HG02678 (cell line): ENCODE measurements around the gene ADAMTS13.

Experiments
- ATAC-seq: cut with Tn5 transposase; IDR thresholded peaks from one replicate; pipeline ENCODE4 v1.9.1; 2021; ENCODE audit warnings: mild to moderate bottlenecking, moderate library complexity; ENCODE audit not compliant: unreplicated experiment

ADAMTS13 gene

DNA sequence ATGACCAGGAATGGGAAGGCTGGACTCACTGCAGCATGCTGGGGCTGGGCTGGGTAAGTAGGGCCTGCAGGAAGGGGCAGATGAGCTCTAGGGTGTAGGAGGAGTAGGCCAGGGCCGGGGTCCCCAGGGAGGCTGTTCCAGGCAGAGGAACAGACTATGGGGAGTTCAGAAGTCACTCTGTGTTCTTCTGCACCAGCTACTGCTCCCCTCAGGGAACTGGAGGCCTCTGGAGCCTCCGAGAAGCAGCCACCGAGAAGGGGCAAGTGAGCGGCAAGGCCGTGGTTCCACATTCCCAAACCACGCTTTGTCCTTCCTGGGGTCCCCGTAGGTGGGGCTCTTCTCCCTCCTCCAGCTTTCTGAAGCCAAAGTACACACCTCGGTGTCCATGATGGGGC lies 65.2 kb downstream of the ADAMTS13 start:
- ATAC-seq: no peak

DNA sequence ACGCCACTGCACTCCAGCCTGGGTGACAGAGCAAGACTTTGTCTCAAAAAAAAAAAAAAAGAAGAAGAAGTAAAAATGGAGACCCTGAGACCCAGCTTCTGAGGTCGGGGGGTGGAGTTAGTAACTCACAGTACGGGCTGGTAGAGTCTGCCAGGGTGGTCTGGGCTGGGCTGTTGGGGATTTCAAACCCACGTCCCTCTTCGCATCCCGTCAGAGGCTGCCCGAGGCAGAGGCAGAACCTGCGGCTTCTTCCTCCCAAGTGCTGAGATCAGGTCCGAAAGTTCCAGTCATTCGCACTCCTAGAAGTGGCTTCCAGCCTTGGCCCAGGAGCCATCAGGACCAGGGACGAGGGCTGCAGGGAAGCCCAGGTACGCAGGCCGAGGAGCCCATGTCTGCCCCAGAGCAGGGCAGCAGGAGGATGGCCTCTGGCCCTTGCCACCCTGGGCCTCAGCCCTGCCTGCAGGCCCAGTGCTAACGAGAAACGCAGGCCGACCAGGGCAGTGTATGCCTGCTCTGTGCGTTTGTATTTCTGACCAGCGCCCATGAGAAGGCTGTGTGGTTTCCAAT lies 66.6 kb downstream of the ADAMTS13 start:
- ATAC-seq: no peak

DNA sequence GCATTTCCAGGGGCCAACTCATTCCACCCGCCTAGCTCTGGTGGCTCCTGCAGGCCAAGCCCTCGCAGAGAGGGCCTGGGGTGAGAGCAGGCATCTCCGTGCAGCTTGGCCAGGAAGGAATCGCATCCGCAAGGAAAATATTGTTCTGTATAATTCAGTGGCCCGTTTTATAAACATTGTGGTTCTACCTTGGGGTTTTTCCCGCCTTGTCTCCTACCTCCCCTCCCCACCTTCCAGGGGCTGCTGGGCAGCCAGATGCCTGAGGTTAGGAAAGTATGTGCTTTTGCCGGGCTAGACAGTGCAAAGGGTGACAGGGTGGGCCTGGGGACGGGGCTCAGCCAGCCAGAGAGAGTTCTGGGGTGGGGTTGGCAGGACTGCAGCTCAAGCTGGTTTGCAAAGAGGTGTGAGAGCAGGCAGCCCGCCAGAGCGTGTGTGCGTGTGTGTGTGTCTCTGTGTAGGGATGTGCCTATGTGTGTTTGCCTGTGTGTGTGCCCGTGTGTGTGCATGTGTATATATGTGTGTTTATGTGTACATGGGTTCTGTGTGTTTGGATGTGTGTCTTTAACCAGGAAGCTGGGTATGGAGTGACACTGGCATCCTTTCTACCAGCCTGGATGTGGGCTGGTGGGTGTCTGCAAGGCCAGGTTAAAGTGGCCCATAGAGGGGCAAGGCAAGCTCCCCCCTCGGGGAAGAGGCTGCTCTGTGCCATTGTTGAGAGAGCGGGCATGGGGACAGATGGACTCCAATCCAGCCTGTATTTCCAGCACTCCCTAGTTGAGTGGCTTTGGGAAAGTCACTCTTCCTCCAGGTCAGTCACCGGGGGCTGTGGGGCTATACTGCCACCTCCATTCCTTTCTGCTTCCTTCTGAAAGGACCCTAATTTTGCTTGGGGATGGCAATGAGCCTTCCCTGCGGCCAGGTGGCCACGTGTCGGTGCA lies 67.4 kb downstream of the ADAMTS13 start:
- no peak for ATAC-seq

DNA sequence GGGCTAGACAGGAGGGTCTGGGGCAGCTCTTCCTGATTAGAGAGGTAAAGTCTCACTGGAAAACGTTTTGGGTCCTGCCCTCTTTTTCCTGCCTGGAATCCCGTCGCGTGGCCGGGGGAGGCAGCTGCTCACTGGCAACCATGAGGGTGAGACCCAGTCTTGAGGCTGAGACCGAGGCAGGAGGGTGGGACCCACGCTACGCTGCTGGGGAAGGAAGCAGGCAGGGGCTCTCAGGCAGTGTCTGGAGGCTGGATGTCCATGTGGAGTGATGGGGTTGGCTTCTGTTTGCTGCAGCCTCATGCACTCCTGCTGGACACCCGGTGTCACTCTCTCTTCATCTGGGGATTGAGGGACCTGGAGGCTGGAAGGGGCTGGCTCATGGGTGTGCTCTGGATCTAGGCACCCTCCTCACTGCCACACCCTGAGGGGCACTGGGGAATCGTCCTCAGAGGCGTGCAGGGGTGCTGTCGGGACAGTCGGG lies 68.1 kb downstream of the ADAMTS13 start:
- ATAC-seq: no peak

DNA sequence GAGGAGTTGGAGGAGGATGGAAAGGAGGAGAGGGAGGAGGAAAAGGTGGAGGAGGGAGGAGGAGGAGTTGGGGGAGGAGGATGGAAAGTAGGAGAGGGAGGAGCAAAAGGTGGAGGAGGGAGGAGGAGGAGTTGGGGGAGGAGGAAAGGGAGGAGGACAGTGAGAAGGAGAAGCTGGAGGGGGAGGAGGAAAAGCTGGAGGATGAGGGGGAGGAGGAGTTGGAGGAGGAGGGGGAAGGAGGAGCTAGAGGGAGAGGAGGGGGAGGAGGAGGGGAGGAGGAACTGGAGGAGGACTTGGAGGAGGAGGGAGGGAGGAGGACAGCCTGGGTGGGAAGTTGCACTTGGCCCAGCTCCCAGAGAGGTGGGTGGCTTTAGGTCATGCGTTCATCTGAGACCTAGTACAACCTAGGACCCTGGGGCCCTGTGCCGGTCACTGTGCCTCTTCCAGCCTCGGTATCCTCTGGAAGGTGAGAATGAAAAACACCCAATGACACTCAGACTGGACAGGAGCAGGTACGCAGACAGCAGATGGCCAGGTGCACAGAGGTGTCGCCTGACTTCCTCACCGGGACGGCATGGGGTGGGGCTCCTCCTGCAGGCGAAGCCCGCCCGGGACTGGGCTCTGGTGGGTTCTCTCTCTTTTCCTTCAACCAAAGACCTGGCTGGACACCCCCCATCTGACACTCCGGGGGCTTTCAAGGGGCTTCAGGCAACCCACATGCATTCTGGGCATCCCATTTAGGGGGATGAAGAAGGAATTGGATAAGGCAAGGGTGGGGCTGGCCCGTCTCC lies 68.9 kb downstream of the ADAMTS13 start:
- no peak for ATAC-seq

DNA sequence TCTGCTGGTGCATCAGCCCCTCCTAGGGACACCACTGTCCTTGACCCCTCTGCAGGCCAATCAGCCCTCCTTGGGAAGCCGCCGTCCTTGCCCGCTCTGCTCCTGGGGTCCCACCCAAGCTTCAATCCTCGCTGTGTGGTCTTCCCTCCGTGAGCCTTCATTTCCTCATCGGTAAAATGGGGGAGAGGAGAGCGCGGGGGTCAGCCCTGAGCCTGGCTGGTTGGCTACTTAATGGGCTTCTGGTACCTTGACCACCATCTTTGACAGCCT lies 69.4 kb downstream of the ADAMTS13 start:
- no peak for ATAC-seq

DNA sequence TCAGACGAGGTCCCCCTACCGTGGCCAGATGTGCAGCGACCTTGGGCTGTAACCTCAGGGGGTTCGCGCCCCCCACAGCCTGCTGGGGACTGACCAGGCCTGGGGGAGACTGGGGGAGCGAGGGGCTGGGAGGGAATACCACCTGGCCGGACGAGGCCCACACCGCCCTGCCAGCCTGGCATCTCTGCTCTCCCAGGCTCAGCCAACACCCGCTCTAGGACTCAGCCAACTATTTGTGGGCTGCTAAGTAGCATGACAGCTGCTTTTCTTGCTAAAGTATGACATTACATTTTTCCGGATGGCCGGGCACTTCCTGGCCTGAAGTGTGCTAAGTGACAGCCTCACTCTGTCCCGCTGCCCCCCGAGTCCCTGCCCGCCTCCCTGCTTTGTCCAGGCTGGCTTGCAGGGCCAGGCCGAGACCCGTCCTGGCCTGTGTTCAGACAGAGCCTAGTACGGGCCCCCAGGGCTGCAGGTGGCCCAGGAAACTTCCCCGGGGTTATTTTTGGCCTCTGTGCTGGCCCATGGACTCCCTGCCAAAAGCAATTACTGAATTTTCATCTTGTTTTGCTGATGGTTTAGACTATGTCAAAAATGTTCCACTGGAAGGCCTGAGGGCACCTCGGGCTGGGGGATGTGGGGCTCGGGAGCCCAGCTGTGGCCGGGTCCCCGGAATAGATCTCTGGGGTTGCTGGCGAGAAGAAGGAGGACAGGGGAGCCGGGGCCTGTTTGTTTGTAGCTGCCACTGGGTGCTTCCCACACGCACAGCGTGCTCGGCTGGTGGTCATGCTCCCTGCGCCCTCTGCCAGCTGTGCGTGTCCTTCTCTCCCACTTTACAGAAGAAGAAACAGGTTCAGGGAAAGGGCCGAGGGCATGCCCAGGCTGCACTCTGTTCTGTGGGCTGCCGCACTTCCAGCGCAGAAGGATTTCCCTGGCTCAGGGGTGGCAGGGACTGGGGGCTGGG lies 70.2 kb downstream of the ADAMTS13 start:
- ATAC-seq: no peak

DNA sequence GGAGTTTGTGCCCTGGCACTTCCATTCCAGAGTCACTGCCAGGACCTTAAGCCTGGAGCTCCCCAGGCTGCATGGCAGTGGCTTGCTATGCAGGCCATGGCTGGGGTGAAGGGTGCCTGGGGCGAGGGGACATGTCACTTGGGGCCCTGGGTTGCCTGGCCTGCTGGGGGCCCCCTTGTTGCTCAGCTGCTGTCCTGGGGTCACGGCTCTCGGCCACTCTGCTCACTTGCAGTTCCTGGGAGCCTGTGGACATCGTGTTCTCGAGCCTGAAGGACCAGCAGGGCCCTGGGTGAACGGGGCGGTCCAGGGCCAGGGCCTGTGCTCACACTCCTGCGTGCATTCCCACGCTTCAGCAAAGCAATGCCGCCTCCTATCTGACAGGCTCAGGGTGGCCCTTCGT lies 71.3 kb downstream of the ADAMTS13 start:
- ATAC-seq: no peak

DNA sequence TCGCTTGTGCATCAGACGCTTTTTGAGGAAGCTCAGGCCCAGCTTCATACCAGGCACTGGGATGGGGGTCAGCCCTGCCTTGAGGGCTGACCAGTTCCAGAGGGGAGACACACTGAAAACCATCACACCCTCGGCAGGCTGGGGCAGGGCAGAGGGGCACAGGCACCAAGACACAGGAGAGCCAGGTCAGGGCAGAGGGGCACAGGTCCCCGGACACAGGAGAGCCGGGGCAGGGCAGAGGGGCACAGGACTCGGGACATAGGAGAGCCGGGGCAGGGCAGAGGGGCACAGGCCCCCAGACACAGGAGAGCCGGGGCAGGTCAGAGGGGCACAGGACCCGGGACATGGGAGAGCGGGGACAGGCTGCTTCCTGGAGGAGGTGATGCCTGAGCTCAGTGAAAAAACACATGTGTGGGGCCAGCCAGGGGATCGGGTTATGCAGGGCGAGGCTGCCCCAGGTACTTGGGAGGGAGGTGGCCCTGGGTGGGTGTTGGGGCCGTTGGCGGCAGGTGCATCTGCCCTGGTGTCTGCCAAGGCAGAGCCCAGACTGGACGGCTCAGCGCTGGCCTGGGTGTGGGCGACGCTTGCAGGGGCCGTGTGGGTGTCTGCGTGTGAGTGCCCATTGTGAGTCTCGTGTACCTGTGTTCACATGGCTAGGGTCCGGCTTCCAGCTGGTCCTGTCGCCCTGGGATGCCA lies 71.8 kb downstream of the ADAMTS13 start:
- no peak for ATAC-seq

DNA sequence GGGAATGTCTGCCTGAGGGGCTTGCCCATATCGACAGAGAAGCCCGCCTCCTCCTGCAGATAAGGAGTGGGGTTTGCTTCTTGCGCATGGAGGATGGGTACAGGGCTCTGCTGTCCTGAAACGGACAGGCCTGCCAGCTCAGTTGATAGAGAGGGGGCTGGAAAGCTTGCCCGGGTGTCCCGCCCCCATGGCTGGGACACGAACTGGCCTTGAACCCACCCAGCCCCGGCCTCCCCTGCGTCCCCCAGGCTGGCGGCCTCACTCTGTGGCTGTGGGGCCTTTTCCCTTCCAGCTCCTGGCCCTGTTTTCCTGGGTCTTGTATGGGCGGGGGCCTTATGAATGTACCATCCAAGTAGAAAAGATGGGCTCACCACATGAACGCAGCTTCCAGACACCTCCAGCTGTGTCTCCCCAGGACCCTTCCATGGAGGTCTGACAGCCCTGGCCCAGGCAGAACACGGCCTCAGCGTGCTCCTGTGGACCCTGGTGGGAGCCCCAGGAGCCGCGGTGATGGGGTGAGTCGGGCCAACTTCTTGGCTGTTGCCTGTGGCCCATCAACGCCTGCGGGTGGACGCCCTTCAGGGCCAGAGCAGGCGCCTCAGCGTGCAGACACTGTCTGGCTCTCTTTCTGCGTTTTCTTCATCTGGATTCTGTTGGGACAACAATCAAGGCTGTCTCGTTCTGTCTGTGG lies 72.6 kb downstream of the ADAMTS13 start:
- no peak for ATAC-seq

DNA sequence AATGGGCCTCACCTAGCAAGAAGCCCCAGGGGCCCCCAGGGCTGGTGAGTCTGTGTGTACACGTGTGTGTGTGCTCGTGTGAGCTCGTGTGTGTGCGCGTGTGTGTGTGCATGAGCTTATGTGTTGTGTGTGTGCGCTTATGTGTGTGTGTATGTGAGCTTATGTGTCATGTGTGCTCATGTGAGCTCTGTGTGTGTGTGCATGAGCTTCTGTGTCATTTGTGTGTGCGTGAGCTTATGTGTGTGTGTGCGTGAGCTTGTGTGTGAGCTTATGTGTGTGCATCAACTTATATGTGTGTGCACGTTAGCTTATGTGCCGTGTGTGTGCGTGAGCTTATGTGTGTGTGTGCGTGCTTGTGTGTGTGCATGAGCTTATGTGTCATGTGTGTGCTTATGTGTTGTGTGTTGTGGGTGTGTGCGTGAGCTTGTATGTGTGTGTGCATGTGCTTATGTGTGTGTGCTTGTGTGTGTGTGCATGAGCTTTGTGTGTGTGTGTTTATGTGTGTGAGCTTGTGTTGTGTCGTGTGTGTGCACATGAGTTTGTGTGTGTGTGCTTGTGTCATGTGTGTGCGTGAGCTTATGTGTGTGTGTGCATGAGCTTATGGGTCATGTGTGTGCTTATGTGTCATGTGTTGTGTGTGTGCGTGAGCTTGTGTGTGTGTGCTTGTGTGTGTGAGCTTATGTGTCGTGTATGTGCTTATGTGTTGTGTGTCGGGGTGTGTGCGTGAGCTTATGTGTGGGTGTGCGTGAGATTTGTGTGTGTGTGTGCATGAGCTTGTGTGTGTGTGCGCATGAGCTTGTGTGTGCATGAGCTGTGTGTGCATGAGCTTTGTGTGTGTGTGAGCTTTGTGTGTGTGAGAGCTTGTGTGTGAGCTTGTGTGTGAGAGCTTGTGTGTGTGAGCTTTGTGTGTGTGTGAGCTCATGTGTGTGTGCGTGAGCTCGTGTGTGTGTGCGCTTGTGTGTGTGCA lies 73.4 kb downstream of the ADAMTS13 start:
- no peak for ATAC-seq

DNA sequence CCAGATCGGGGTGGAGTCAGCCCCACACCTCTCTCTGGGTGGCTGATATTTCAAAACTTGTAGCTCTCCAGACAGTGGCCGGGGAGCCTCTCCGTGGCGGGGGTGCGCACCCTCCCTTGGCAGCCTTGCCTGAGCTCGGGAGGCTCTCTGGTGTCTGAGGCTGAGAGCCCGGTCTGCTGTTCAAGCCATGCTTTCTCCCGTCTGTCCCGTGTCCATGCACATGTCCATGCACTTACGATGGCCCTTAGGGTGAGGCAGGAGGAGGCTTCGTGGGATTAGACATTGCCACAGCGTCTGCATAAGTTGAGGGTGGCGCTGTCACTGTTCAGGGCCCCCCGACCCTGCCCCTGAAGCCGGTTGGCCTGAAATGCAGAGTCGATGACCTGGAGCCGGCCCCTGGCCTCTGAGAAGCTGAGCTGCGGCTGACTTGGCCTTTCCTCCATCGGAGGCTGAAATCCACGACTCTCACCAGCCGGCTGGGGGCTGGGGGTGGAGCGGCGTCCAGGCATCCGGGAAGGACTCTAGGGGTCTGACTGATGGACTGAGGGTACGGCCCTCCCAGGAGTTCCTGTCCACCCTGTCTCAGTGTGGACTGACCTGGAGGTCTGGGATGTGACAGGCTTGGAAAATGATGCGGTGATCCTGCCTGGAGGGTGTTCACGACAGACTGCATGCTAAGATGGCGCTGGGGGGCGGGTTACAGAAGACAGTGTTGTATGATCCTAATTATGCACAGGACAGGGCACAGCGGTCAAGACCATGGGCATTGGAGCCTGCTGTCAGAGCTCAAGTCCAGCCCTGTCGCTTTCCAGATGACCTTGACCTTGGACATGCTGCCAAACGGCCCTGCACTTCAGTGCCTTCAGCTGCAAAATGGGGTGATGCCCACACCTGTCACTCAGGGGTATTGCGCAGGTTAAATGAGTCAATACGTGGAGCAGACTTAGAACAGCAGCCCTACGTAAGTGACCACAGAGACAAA lies 75.0 kb downstream of the ADAMTS13 start:
- ATAC-seq: no peak

DNA sequence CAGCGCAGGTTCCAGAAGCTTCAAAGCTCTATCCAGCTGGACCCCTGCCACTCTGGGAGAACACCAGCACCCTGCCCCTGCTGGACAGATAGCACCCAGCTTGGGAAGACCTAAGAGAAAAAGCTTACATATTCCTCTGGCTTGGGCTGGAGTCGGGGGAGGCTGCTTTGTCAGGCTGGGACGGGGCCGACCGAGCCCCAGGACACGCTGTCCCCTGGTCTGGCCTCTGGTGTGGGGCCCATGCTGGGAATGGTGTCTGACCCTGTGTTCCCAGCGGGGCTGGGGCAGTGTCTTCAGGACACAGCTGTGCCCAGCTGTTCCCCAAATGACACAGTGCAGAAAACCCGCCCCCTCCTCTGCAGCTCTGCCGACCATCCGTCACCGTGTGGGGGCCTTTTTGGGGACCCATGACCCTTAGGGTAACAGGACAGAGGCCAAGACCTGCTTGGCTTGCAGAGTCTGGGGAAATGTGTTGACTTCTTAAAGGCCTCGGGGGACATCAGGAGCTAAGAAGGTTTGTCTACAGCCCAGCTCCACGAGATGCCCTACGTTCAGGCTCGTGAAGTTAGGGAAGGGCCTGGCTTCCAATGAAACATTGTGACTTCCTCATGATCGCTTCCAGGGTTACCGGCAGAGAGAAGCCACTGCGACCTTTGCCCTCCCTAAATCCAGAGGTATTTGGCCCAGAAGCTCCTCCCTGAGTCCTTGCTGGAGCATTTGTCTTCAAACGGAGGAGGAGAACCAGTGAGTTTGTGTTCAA lies 77.1 kb downstream of the ADAMTS13 start:
- no peak for ATAC-seq

DNA sequence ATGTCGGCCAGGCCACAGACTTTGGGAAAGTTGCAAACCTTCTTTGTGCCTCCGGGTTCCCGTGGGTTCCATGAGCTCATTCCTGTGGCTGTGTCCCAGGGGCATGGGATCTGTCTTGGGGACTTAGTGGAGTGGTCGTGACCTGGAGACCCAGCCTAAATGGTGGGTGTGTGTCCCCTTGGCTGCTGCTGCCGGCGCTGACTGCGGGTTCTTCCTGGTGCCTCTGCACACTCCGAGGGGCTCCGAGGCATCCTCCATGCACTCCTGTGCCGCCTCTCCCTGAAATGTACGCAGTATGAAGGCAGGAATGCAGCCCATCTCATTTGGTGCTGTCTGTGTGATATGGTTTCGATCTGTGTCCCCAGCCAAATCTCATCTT lies 77.7 kb downstream of the ADAMTS13 start:
- no peak for ATAC-seq

DNA sequence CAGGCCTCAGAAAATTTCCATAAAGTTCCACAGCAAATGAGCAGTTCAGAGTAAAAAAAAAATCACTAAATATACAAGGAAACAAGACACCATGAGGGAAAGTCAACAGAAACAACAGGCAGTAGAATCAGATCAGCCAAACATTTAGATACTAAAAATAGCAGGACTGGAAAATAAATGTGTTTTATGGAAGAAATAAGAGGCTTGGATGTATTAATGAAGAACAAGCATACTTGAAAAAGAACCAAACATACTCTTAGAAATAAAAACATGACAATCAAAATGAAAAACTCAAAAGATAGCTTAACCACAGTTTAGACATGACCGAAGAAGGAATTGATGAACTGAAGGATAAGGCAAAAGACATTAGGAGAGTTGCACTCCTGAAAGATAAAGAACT lies 79.9 kb downstream of the ADAMTS13 start:
- ATAC-seq: no peak

DNA sequence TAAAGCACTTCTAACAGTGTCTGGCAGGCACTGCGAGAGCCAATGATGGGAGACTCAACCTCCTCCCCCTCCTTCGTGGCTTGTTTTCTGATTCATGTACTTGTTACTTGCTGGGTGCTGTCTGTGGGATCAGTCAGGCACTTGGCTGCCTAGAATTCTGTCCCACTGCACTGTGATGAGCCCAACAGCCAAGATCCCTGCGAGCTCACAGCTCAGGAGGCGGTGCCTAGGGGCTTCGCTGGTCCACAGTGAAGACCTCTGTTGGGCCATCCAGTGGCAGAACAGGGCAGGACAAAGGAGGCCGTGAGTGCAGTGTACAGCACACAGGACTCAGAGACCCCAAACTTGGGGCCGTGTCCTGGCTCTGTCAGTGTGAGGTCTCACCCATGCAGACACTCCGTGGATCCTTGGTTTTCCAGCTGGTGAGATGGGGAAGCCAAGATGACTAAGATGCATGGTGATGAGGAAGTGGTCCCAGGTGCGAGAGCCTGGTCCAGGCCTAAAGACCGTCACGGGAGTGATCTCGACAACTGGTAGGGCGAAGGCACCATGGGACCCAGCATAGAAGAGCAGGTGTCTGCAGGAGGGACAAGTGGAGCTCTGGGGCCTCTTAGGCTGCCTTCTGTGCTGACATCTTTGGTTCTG lies 83.1 kb downstream of the ADAMTS13 start:
- no peak for ATAC-seq
